H9 (cell line): ENCODE data around the gene NAT16. TPM values are rescaled to one million over a fixed set of nuclear protein-coding genes. Genes with fewer than 3 reads are reported as not detected.
"Not testable (repeated sequence)": the region's sequence is repeated elsewhere in the genome, so short reads cannot be mapped to it uniquely, and the experiment has no call there.

Source experiments
- DNase-seq: peaks from one replicate; pipeline ENCODE4 v3.0.0-alpha.2; 2017
- H2AFZ ChIP-seq: one replicate; pipeline ENCODE4 v1.6.1; 2013; ENCODE audit warnings: mild to moderate bottlenecking, low read length, control low read depth, moderate library complexity
- H2AK5ac ChIP-seq: 2 replicates; pipeline ENCODE4 v1.6.1; 2013; ENCODE audit warnings: low read length, control low read depth, mixed read lengths; ENCODE audit not compliant: insufficient read length
- H2BK120ac ChIP-seq: one replicate; pipeline ENCODE4 v1.6.1; 2013; ENCODE audit warnings: low read depth, mild to moderate bottlenecking, low read length, control low read depth, inconsistent platforms; ENCODE audit not compliant: poor library complexity, severe bottlenecking
- H2BK12ac ChIP-seq: 2 replicates; pipeline ENCODE4 v1.6.1; 2013; ENCODE audit warnings: low read length, control low read depth, mixed read lengths, low read depth; ENCODE audit not compliant: insufficient read length
- H2BK15ac ChIP-seq: 2 replicates; pipeline ENCODE4 v1.6.1; 2013; ENCODE audit warnings: low read depth, low read length, control low read depth
- H2BK20ac ChIP-seq: one replicate; pipeline ENCODE4 v1.6.1; 2013; ENCODE audit warnings: low read depth, mild to moderate bottlenecking, low read length, control low read depth, inconsistent platforms; ENCODE audit not compliant: poor library complexity, severe bottlenecking
- H2BK5ac ChIP-seq: 2 replicates; pipeline ENCODE4 v1.6.1; 2013; ENCODE audit warnings: low read length, control low read depth, mixed read lengths; ENCODE audit not compliant: insufficient read length
- H3K14ac ChIP-seq: 2 replicates; pipeline ENCODE4 v1.6.1; 2013; ENCODE audit warnings: low read length, control low read depth; ENCODE audit not compliant: insufficient read depth
- H3K18ac ChIP-seq: 2 replicates; pipeline ENCODE4 v1.6.1; 2013; ENCODE audit warnings: low read depth, mild to moderate bottlenecking, mixed read lengths, low read length, control low read depth; ENCODE audit not compliant: insufficient read length
- H3K23ac ChIP-seq: 2 replicates; pipeline ENCODE4 v1.6.1; 2013; ENCODE audit warnings: low read length, control low read depth, mixed read lengths, low read depth; ENCODE audit not compliant: insufficient read length
- H3K23me2 ChIP-seq: 2 replicates; pipeline ENCODE4 v1.6.1; 2013; ENCODE audit warnings: low read depth, mild to moderate bottlenecking, mixed read lengths, low read length, control low read depth; ENCODE audit not compliant: insufficient read length, poor library complexity, severe bottlenecking
- H3K27ac ChIP-seq: 2 replicates; pipeline ENCODE4 v1.5.1; 2013; ENCODE audit warnings: low read length, control low read depth, mixed read lengths, low read depth; ENCODE audit not compliant: insufficient read length
- H3K27me3 ChIP-seq: 2 replicates; pipeline ENCODE4 v1.6.1; 2013; ENCODE audit warnings: low read length, control low read depth, inconsistent platforms; ENCODE audit not compliant: insufficient read depth
- H3K4ac ChIP-seq: 2 replicates; pipeline ENCODE4 v1.6.1; 2013; ENCODE audit warnings: low read depth, mild to moderate bottlenecking, control low read depth, inconsistent platforms, low read length, moderate library complexity
- H3K4me1 ChIP-seq: 2 replicates; pipeline ENCODE4 v1.6.1; 2013; ENCODE audit warnings: low read length, control low read depth, inconsistent platforms; ENCODE audit not compliant: insufficient read depth
- H3K4me2 ChIP-seq: 2 replicates; pipeline ENCODE4 v1.6.1; 2013; ENCODE audit warnings: low read length, control low read depth, mixed read lengths; ENCODE audit not compliant: insufficient read length, insufficient read depth
- H3K56ac ChIP-seq: 2 replicates; pipeline ENCODE4 v1.6.1; 2013; ENCODE audit warnings: low read depth, mild to moderate bottlenecking, mixed read lengths, low read length, control low read depth; ENCODE audit not compliant: insufficient read length
- H3K79me1 ChIP-seq: 2 replicates; pipeline ENCODE4 v1.6.1; 2013; ENCODE audit warnings: low read depth, mild to moderate bottlenecking, moderate library complexity, low read length, control low read depth, inconsistent platforms; ENCODE audit not compliant: insufficient read depth, poor library complexity, severe bottlenecking
- H3K79me2 ChIP-seq: 2 replicates; pipeline ENCODE4 v1.6.1; 2013; ENCODE audit warnings: low read length, control low read depth, inconsistent platforms; ENCODE audit not compliant: insufficient read depth
- H3K9ac ChIP-seq: 2 replicates; pipeline ENCODE4 v1.6.1; 2013; ENCODE audit warnings: low read length, control low read depth, mixed read lengths; ENCODE audit not compliant: insufficient read length; ENCODE audit errors: extremely low read depth
- H3K9me3 ChIP-seq: one replicate; pipeline ENCODE4 v1.6.1; 2013; ENCODE audit warnings: low read depth, low read length, inconsistent platforms; ENCODE audit not compliant: control insufficient read depth
- H3T11ph ChIP-seq: one replicate; pipeline ENCODE4 v1.6.1; 2013; ENCODE audit warnings: mild to moderate bottlenecking, low read length, control low read depth, inconsistent platforms
- H4K20me1 ChIP-seq: one replicate; pipeline ENCODE4 v1.6.1; 2013; ENCODE audit not compliant: control insufficient read depth, insufficient read length, insufficient read depth
- H4K5ac ChIP-seq: 2 replicates; pipeline ENCODE4 v1.6.1; 2013; ENCODE audit warnings: low read depth, mild to moderate bottlenecking, mixed read lengths, low read length, control low read depth; ENCODE audit not compliant: insufficient read length
- H4K8ac ChIP-seq: replicated peaks from 2 replicates; pipeline ENCODE4 v1.6.1; 2013; ENCODE audit warnings: low read length, control low read depth, mixed read lengths, low read depth; ENCODE audit not compliant: insufficient read length
- H4K91ac ChIP-seq: 2 replicates; pipeline ENCODE4 v1.6.1; 2013; ENCODE audit warnings: low read depth, mild to moderate bottlenecking, moderate library complexity, mixed read lengths, low read length, control low read depth; ENCODE audit not compliant: insufficient read length
- H3K27ac Mint-ChIP-seq, 3 experiments: 2 replicates in 2 of 3; 3 replicates in 1 of 3; pipeline ENCODE4 v1.8.0; 2020 to 2021; ENCODE audit warnings: mixed read lengths in 3 of 3, mild to moderate bottlenecking in 1 of 3, moderate library complexity in 1 of 3
- H3K27me3 Mint-ChIP-seq: 2 replicates; pipeline ENCODE4 v1.8.0; 2021; ENCODE audit warnings: low read depth, mild to moderate bottlenecking, moderate library complexity, mixed read lengths
- H3K36me3 Mint-ChIP-seq, 3 experiments: 2 replicates in 2 of 3; 3 replicates in 1 of 3; pipeline ENCODE4 v1.8.0; 2020 to 2021; ENCODE audit warnings: low read depth in 3 of 3, mixed read lengths in 3 of 3; ENCODE audit not compliant: insufficient read depth in 1 of 3
- H3K4me1 Mint-ChIP-seq, 2 experiments: 2 replicates each; pipeline ENCODE4 v1.8.0; 2020; ENCODE audit warnings: mixed read lengths in 2 of 2
- H3K4me3 Mint-ChIP-seq, 2 experiments: 2 replicates in 1 of 2; 3 replicates in 1 of 2; pipeline ENCODE4 v1.8.0; 2020 to 2021; ENCODE audit warnings: mild to moderate bottlenecking in 2 of 2, mixed read lengths in 2 of 2, moderate library complexity in 1 of 2
- H3K9me3 Mint-ChIP-seq, 2 experiments: 2 replicates in 1 of 2; 3 replicates in 1 of 2; pipeline ENCODE4 v1.8.0; 2020; ENCODE audit warnings: mild to moderate bottlenecking in 2 of 2, mixed read lengths in 2 of 2, moderate library complexity in 1 of 2
- CTCF ChIP-seq: fragments of 200-600 bp; sonication (generic); conservative IDR thresholded peaks from 3 replicates; pipeline ENCODE4 v1.8.0; 2021; ENCODE audit warnings: antibody characterized with exemption, mild to moderate bottlenecking
- WGBS: extraction: QIAGEN DNeasy Blood & Tissue Kit; methylation state at CpG from one replicate; pipeline ENCODE4 v1.1.7; 2013; ENCODE audit warnings: missing lambda C conversion rate, low lambda C conversion rate, mixed read lengths; ENCODE audit not compliant: insufficient read length; ENCODE audit errors: extremely low coverage; 5-methylcytosine and 5-hydroxymethylcytosine counted together
- total RNA-seq: library from RNA; stranded (reverse); gene quantifications from 2 replicates; pipeline ENCODE4 v1.2.1, GENCODE V29; 2021

The NAT16 gene
- total RNA-seq, 1 experiment from 2014 or later: 0.50 TPM

- H2AFZ ChIP-seq: no peak overlapping the region
- H4K20me1 ChIP-seq: no peaks in the 10 kb centered on the region
- Mint-ChIP-seq H3K4me3 (no peak overlapping the region), H3K4me1 (peaks cover 2 to 3% of the 10 kb centered on the region in 2 experiments), H3K27ac (peak overlapping the region; percentile 49 to 72 (median 52); a peak in 5 of 7 replicates), H3K36me3 (peaks cover 7 to 38% (median 19%) of the 10 kb centered on the region in 3 experiments; a peak in 6 of 7 replicates), H3K9me3 (no peaks in the 10 kb centered on the region), H3K27me3 (peaks cover 10% of the 10 kb centered on the region)
- H4K8ac ChIP-seq: no peak overlapping the region
- no peak overlapping the region for H3K9ac ChIP-seq
- H3K4me2 ChIP-seq: no peak overlapping the region
- no peak overlapping the region for H2BK5ac ChIP-seq
- H3K23ac ChIP-seq: no peak overlapping the region
- H2BK20ac ChIP-seq: no peak overlapping the region
- no peak overlapping the region for H3K14ac ChIP-seq
- TF ChIP-seq CTCF: no peak
- no peak overlapping the region for H4K91ac ChIP-seq
- H3K79me2 ChIP-seq: no peaks in the 10 kb centered on the region
- H2BK120ac ChIP-seq: no peak overlapping the region
- H2AK5ac ChIP-seq: no peak overlapping the region
- H2BK12ac ChIP-seq: no peak overlapping the region
- no CpG with 5 or more reads among the region's 32 CpGs for WGBS
- no peak overlapping the region for H3T11ph ChIP-seq
- no peak overlapping the region for H3K27ac ChIP-seq
- H3K18ac ChIP-seq: no peak overlapping the region
- DNase-seq: no peak
- H3K9me3 ChIP-seq: no peaks in the 10 kb centered on the region
- H4K5ac ChIP-seq: no peak overlapping the region
- H3K23me2 ChIP-seq: peaks cover 3% of the 10 kb centered on the region
- H3K79me1 ChIP-seq: no peaks in the 10 kb centered on the region
- no peak overlapping the region for H3K56ac ChIP-seq
- no peaks in the 10 kb centered on the region for H3K27me3 ChIP-seq
- no peak overlapping the region for H3K4ac ChIP-seq
- H3K4me1 ChIP-seq: no peaks in the 10 kb centered on the region; the same call in 1 of the 2 replicates
- H2BK15ac ChIP-seq: no peak overlapping the region
Observed at GRCh38 chr7:101205901-101206664, 26.0 kb upstream of the NAT16 start.

GRCh38 chr7:101203740-101204738, 23.9 kb upstream of the NAT16 start:
- not testable (repeated sequence) for H4K5ac ChIP-seq, H3K79me2 ChIP-seq, H3K23ac ChIP-seq, H3K4me1 ChIP-seq, H3K56ac ChIP-seq, H3T11ph ChIP-seq, H3K27ac Mint-ChIP-seq, H3K9me3 Mint-ChIP-seq, H2AK5ac ChIP-seq, H3K79me1 ChIP-seq, H3K27me3 ChIP-seq, H2BK15ac ChIP-seq, H3K23me2 ChIP-seq, H2BK20ac ChIP-seq, DNase-seq, H4K91ac ChIP-seq, H3K4ac ChIP-seq, H3K4me2 ChIP-seq, H4K20me1 ChIP-seq, H3K27ac ChIP-seq, H3K14ac ChIP-seq, H2BK12ac ChIP-seq, H3K4me3 Mint-ChIP-seq, H3K9me3 ChIP-seq, H2AFZ ChIP-seq, H2BK120ac ChIP-seq, H3K18ac ChIP-seq, H3K9ac ChIP-seq, H4K8ac ChIP-seq, H2BK5ac ChIP-seq
- peaks cover 14 to 16% of the 10 kb centered on the region in 2 experiments for H3K4me1 Mint-ChIP-seq
- H3K36me3 Mint-ChIP-seq: peaks cover 3 to 24% (median 12%) of the 10 kb centered on the region in 3 experiments; a peak in 5 of 7 replicates
- no CpG with 5 or more reads among the region's 22 CpGs for WGBS
- H3K27me3 Mint-ChIP-seq: peaks cover 12% of the 10 kb centered on the region
